Measurements from ENCODE around the gene FAM184B. TPM values are rescaled to one million over a fixed set of nuclear protein-coding genes. Genes with fewer than 3 reads are reported as not detected.
"Not testable (repeated sequence)": the region's sequence is repeated elsewhere in the genome, so short reads cannot be mapped to it uniquely, and the experiment has no call there.

The FAM184B gene
- total RNA-seq, 1 donor: not detected

DNA sequence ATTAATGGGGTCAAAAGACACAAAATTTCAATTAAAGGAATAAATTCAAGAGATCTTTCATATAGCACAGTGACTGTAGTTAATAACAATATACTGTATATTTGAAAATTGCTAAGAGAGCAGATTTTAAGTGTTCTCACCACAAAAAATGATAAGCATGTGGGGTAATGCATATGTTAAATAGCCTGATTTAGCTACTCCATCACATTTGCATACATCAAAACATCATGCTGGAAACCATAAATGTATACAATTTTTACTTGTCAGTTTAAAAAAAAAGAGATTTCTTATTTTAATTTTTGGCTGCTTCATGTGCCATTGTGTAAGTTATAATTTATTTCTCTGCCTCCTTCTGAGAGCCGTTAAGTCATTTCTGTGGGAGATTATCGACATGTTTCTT lies 65.9 kb downstream of the FAM184B start:
- DNase-seq (ENCODE audit: insufficient read length, low spot score, missing footprints): no peak
- TF ChIP-seq CTCF (IDR thresholded peaks at IDR 0.05; ENCODE audit: extremely low read depth, low read depth, low read length): no peak
- Histone ChIP-seq H2AFZ (ENCODE audit: low read length) (no peak overlapping the region), H3K4me3 (ENCODE audit: insufficient read depth, low read length) (no peak overlapping the region), H3K79me2 (ENCODE audit: insufficient read depth, low read length) (no peaks in the 10 kb centered on the region), H3K4me1 (ENCODE audit: insufficient read depth, low read length) (no peaks in the 10 kb centered on the region), H3K4me2 (ENCODE audit: insufficient read depth, low read length) (no peak overlapping the region), H3K27me3 (ENCODE audit: insufficient read depth, low read length) (peaks cover 5% of the 10 kb centered on the region), H4K20me1 (ENCODE audit: insufficient read depth, low read length) (no peaks in the 10 kb centered on the region), H3K27ac (ENCODE audit: low read depth, low read length) (no peak overlapping the region), H3K9me3 (ENCODE audit: low read depth, low read length) (no peaks in the 10 kb centered on the region), H3K36me3 (ENCODE audit: insufficient read depth, low read length) (no peaks in the 10 kb centered on the region)

DNA sequence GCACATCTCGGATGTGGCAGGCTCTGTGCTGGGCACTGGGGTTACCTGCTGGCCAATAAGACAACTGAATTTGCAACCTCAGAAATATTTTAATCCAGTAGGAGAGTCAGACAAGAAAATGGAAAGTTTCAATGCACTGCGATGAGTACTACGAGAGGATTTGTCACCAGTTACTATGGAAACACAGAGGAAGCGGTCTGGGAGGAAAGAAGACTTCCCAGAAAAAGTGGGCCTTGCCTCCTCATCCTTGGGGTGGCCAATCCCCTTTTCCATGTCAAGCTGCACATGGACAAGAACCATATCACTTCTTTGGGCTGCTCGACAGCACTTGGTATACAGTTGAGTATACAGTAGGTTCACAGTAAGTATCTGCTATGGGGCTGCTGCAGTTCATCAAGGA lies 67.6 kb downstream of the FAM184B start:
- Histone ChIP-seq H3K9me3 (ENCODE audit: low read depth, low read length) (no peaks in the 10 kb centered on the region), H3K4me1 (ENCODE audit: insufficient read depth, low read length) (no peaks in the 10 kb centered on the region), H3K27ac (ENCODE audit: low read depth, low read length) (no peak overlapping the region), H3K27me3 (ENCODE audit: insufficient read depth, low read length) (peaks cover 2% of the 10 kb centered on the region), H2AFZ (ENCODE audit: low read length) (no peak overlapping the region), H3K4me3 (ENCODE audit: insufficient read depth, low read length) (no peak overlapping the region), H3K79me2 (ENCODE audit: insufficient read depth, low read length) (no peaks in the 10 kb centered on the region), H3K36me3 (ENCODE audit: insufficient read depth, low read length) (no peaks in the 10 kb centered on the region), H4K20me1 (ENCODE audit: insufficient read depth, low read length) (no peaks in the 10 kb centered on the region), H3K4me2 (ENCODE audit: insufficient read depth, low read length) (no peak overlapping the region)
- TF ChIP-seq CTCF (IDR thresholded peaks at IDR 0.05; ENCODE audit: extremely low read depth, low read depth, low read length): no peak
- no peak for DNase-seq (ENCODE audit: insufficient read length, low spot score, missing footprints)

- Histone ChIP-seq H3K9me3 (ENCODE audit: low read depth, low read length) (no peaks in the 10 kb centered on the region), H3K4me1 (ENCODE audit: insufficient read depth, low read length) (no peaks in the 10 kb centered on the region), H3K27me3 (ENCODE audit: insufficient read depth, low read length) (no peaks in the 10 kb centered on the region), H3K27ac (ENCODE audit: low read depth, low read length) (no peak overlapping the region), H4K20me1 (ENCODE audit: insufficient read depth, low read length) (no peaks in the 10 kb centered on the region), H2AFZ (ENCODE audit: low read length) (no peak overlapping the region), H3K79me2 (ENCODE audit: insufficient read depth, low read length) (no peaks in the 10 kb centered on the region), H3K4me2 (ENCODE audit: insufficient read depth, low read length) (no peak overlapping the region), H3K4me3 (ENCODE audit: insufficient read depth, low read length) (no peak overlapping the region), H3K36me3 (ENCODE audit: insufficient read depth, low read length) (no peaks in the 10 kb centered on the region)
- TF ChIP-seq CTCF (IDR thresholded peaks at IDR 0.05; ENCODE audit: extremely low read depth, low read depth, low read length): no peak
- DNase-seq (ENCODE audit: insufficient read length, low spot score, missing footprints): no peak
Measured at GRCh38 chr4:17712166-17712565, 69.3 kb downstream of the FAM184B start.

DNA sequence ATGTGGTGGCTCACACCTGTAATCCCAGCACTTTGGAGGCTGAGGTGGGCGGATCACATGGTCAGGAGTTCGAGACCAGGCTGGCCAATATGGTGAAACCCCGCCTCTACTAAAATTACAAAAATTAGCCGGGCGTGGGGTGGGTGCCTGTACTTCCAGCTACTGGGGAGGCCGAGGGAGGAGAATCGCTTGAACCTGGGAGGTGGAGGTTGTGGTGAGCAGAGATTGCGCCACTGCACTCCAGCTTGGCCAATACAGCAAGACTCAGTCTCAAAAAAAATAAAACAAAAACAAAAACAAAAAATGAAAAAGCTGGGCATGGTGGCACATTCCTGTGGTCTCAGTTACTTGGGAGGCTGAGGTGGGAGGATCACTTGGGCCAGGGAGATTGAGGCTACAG lies 70.2 kb downstream of the FAM184B start:
- not testable (repeated sequence) for H2AFZ ChIP-seq (ENCODE audit: low read length); H3K4me1 ChIP-seq (ENCODE audit: insufficient read depth, low read length); H3K9me3 ChIP-seq (ENCODE audit: low read depth, low read length); H3K4me3 ChIP-seq (ENCODE audit: insufficient read depth, low read length); H4K20me1 ChIP-seq (ENCODE audit: insufficient read depth, low read length); H3K36me3 ChIP-seq (ENCODE audit: insufficient read depth, low read length); DNase-seq (ENCODE audit: insufficient read length, low spot score, missing footprints); H3K79me2 ChIP-seq (ENCODE audit: insufficient read depth, low read length); H3K4me2 ChIP-seq (ENCODE audit: insufficient read depth, low read length); H3K27ac ChIP-seq (ENCODE audit: low read depth, low read length); H3K27me3 ChIP-seq (ENCODE audit: insufficient read depth, low read length)

DNA sequence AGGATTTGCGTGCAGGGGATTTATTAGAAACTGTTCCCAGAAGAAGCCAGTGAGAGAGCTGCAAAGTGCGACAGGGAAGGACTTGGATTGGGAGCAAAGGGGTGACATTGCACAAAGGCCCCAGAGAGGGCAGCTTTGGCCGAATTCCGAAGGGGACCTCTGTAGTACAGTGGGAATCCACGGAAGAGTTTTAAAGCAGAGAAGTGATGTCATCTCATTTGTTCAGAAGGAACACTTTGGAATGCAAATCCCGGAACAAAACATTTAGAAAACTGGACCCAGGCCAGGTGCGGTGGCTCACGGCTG lies 71.7 kb downstream of the FAM184B start:
- Histone ChIP-seq H3K9me3 (ENCODE audit: low read depth, low read length) (no peaks in the 10 kb centered on the region), H3K4me2 (ENCODE audit: insufficient read depth, low read length) (no peak overlapping the region), H3K27me3 (ENCODE audit: insufficient read depth, low read length) (no peaks in the 10 kb centered on the region), H3K36me3 (ENCODE audit: insufficient read depth, low read length) (no peaks in the 10 kb centered on the region), H3K4me1 (ENCODE audit: insufficient read depth, low read length) (no peaks in the 10 kb centered on the region), H3K4me3 (ENCODE audit: insufficient read depth, low read length) (no peak overlapping the region), H3K79me2 (ENCODE audit: insufficient read depth, low read length) (no peaks in the 10 kb centered on the region), H3K27ac (ENCODE audit: low read depth, low read length) (no peak overlapping the region), H4K20me1 (ENCODE audit: insufficient read depth, low read length) (no peaks in the 10 kb centered on the region), H2AFZ (ENCODE audit: low read length) (no peak overlapping the region)
- no peak for DNase-seq (ENCODE audit: insufficient read length, low spot score, missing footprints)
- no peak for TF ChIP-seq CTCF (IDR thresholded peaks at IDR 0.05; ENCODE audit: extremely low read depth, low read depth, low read length)

Measured in osteoblast (primary cell).